GM21367 (cell line): ENCODE measurements around the gene CAMK4.

Source experiments
- ATAC-seq: cut with Tn5 transposase; IDR thresholded peaks from one replicate; pipeline ENCODE4 v1.9.1; 2021; ENCODE audit not compliant: unreplicated experiment

The CAMK4 gene

GRCh38 chr5:111480346-111480745 is 256.2 kb downstream of the CAMK4 start:
- ATAC-seq = no peak

- no peak for ATAC-seq
Measured at GRCh38 chr5:111486055-111486454, 261.9 kb downstream of the CAMK4 start.

- ATAC-seq = no peak
Measured at GRCh38 chr5:111486926-111487325, 262.7 kb downstream of the CAMK4 start.

- ATAC-seq = no peak
Measured at GRCh38 chr5:111488353-111488752, 264.2 kb downstream of the CAMK4 start.

- no peak for ATAC-seq
Measured at GRCh38 chr5:111493031-111493430, 268.8 kb downstream of the CAMK4 start.

- no peak for ATAC-seq
Measured at GRCh38 chr5:111494355-111494999, 270.3 kb downstream of the CAMK4 start.

GRCh38 chr5:111495159-111495558 is 271.0 kb downstream of the CAMK4 start:
- ATAC-seq = no peak

- ATAC-seq = no peak
Measured at GRCh38 chr5:111498346-111498745, 274.2 kb downstream of the CAMK4 start.

- no peak for ATAC-seq
Measured at GRCh38 chr5:111502956-111503355, 278.8 kb downstream of the CAMK4 start.

- no peak for ATAC-seq
Measured at GRCh38 chr5:111505096-111505495, 280.9 kb downstream of the CAMK4 start.

GRCh38 chr5:111507276-111507675 is 283.1 kb downstream of the CAMK4 start:
- ATAC-seq = no peak

GRCh38 chr5:111509119-111509518 is 284.9 kb downstream of the CAMK4 start:
- ATAC-seq = no peak

GRCh38 chr5:111511174-111511830 is 287.1 kb downstream of the CAMK4 start:
- no peak for ATAC-seq

- ATAC-seq = peak; percentile 15
Measured at GRCh38 chr5:111511831-111512374, 287.7 kb downstream of the CAMK4 start.

- peak; percentile 90 for ATAC-seq
Measured at GRCh38 chr5:111512375-111513130, 288.4 kb downstream of the CAMK4 start, which contains the start of gene STARD4. Gene STARD4, minus strand, starts transcription at chr5:111512535. Its CDS starts 5,102 bp downstream, at chr5:111507433.

GRCh38 chr5:111513131-111513520 is 288.9 kb downstream of the CAMK4 start:
- no peak for ATAC-seq

- no peak for ATAC-seq
Measured at GRCh38 chr5:111514087-111514486, 289.9 kb downstream of the CAMK4 start.

- ATAC-seq = no peak
Measured at GRCh38 chr5:111517853-111518501, 293.8 kb downstream of the CAMK4 start.

- no peak for ATAC-seq
Measured at GRCh38 chr5:111518777-111519176, 294.6 kb downstream of the CAMK4 start.

GRCh38 chr5:111520908-111521307 is 296.7 kb downstream of the CAMK4 start:
- ATAC-seq = no peak

GRCh38 chr5:111528056-111528455 is 303.9 kb downstream of the CAMK4 start:
- ATAC-seq = no peak
